Loucy (cell line): Measurements from ENCODE around the gene KRTAP10-12.

Source experiments
- EZH2phosphoT487 ChIP-seq: fragments of 200-600 bp; IDR thresholded peaks from 2 replicates; pipeline ENCODE4 v1.6.1; 2018; ENCODE audit warnings: antibody characterized with exemption, mild to moderate bottlenecking, moderate library complexity, borderline replicate concordance
- TF ChIP-seq, protein P1 (sequence below): fragments of 200-600 bp; sonication (generic); conservative IDR thresholded peaks from 2 replicates; pipeline ENCODE4 v1.5.1; 2014; ENCODE audit warnings: mild to moderate bottlenecking, antibody characterized with exemption, low read length

DNA sequence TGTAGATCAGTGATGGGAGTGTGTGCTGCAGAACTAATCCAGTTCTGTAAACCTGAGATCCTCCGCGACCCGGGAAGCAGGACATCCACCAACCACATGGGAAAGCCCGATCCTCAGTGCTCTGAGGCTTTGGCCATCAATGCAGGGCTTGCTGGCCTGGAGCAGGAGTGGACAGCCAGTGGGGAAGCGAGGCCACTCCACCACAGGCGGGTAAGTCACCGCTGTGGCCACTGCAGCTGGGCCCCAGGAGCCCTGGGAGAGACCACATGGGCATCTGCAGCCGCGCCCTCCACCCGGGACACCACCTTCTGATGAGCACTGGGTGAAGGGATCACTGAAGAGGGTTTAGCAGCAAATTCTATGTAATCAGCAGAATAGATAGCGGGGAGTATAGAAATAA is 15.8 kb upstream of the KRTAP10-12 start:
- TF ChIP-seq EZH2phosphoT487, result no peak
- TF ChIP-seq, protein P1, sequence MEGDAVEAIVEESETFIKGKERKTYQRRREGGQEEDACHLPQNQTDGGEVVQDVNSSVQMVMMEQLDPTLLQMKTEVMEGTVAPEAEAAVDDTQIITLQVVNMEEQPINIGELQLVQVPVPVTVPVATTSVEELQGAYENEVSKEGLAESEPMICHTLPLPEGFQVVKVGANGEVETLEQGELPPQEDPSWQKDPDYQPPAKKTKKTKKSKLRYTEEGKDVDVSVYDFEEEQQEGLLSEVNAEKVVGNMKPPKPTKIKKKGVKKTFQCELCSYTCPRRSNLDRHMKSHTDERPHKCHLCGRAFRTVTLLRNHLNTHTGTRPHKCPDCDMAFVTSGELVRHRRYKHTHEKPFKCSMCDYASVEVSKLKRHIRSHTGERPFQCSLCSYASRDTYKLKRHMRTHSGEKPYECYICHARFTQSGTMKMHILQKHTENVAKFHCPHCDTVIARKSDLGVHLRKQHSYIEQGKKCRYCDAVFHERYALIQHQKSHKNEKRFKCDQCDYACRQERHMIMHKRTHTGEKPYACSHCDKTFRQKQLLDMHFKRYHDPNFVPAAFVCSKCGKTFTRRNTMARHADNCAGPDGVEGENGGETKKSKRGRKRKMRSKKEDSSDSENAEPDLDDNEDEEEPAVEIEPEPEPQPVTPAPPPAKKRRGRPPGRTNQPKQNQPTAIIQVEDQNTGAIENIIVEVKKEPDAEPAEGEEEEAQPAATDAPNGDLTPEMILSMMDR, result no peak
